A673 (cell line): ENCODE results near the gene COMP.

Experiments
- EZH2 ChIP-seq: fragments of 200-600 bp; sonication (generic); IDR thresholded peaks from 2 replicates; pipeline ENCODE4 v1.6.1; 2017; ENCODE audit warnings: borderline replicate concordance, low read depth, mild to moderate bottlenecking, mixed read lengths, antibody characterized with exemption, low read length; ENCODE audit not compliant: poor library complexity, severe bottlenecking
- TF ChIP-seq, protein P1 (sequence below): fragments of 300-800, 200-600 bp; sonication (generic); conservative IDR thresholded peaks from 2 replicates; pipeline ENCODE4 v1.5.1; 2017; ENCODE audit warnings: low read depth, mild to moderate bottlenecking, antibody characterized with exemption, low read length, moderate library complexity, mixed read lengths

DNA sequence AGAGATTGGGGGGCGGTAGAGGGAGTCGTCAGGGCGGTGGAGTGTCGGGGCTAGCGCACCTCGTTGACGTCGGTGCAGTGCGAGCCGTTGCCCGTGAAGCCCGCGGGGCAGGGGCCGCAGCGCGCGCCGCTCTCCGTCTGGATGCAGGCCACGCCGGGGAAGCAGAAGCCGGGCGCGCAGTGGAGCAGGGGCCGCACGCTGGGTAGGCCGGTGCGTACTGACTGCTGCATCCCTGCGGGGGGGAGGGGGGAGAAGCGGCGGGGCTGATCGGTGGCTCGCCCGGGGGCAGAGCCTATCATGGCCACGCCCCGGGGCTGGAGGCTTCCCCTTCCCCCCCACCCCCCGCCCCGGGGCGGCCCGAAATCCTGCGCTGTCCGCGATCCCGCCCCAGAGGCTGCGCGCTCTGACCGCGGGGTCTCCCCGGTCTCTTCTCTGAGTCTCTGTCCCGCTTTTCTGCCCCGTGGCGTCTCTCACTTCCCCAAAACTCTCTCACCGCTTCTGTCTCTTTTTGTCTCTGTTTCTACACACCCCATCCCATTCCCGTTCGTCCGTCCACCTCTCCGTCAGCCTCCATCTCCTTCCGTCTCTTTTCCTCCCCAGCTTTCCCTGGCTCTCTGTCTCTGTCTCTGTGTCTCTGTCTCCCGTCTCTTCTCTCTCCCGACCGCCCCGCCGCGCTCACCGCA is 1.1 kb downstream of the COMP start:
- no peak for TF ChIP-seq EZH2
- TF ChIP-seq, protein P1, sequence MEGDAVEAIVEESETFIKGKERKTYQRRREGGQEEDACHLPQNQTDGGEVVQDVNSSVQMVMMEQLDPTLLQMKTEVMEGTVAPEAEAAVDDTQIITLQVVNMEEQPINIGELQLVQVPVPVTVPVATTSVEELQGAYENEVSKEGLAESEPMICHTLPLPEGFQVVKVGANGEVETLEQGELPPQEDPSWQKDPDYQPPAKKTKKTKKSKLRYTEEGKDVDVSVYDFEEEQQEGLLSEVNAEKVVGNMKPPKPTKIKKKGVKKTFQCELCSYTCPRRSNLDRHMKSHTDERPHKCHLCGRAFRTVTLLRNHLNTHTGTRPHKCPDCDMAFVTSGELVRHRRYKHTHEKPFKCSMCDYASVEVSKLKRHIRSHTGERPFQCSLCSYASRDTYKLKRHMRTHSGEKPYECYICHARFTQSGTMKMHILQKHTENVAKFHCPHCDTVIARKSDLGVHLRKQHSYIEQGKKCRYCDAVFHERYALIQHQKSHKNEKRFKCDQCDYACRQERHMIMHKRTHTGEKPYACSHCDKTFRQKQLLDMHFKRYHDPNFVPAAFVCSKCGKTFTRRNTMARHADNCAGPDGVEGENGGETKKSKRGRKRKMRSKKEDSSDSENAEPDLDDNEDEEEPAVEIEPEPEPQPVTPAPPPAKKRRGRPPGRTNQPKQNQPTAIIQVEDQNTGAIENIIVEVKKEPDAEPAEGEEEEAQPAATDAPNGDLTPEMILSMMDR: no peak
